ENCODE measurements around the gene CREB3L2.
"Not testable (repeated sequence)": the region's sequence is repeated elsewhere in the genome, so short reads cannot be mapped to it uniquely, and the experiment has no call there.

CREB3L2 gene

DNA sequence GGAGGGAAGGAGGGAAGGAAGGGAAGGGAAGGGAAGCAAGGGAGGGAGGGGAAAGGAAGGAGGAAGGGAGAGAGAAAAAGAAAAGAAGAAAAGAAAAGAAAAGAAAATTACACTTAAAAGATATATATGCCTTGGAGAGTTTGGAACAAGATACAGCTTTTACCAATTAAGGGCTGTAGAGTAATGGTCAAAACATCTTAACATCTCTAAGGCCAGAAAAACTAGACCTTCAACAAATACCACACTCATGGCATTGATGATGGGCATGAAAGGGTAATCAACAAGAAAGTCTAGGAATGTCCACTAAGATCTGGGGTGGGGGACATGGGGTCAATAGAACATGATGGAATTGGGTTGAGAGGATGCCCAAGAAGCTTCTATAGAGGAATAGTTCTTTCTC, 74.5 kb downstream of the CREB3L2 start:
- peaks cover 2% of the 10 kb centered on the region for H3K4me1 Mint-ChIP-seq
- DNase-seq, result no peak
- no peak overlapping the region for H3K27ac Mint-ChIP-seq
- no peaks in the 10 kb centered on the region for H3K27me3 Mint-ChIP-seq
- peaks cover 35% of the 10 kb centered on the region for H3K36me3 Mint-ChIP-seq
- CTCF ChIA-PET, result interaction anchor here (0.6 to 0.7 kb wide), 2 partner anchors 10 to 949 kb away, joined by 3 read pairs; no protein-coding TSS in a partner anchor
- H3K9me3 Mint-ChIP-seq, result no peaks in the 10 kb centered on the region
- no peak overlapping the region for H3K4me3 Mint-ChIP-seq

GRCh38 chr7:137926206-137926605, 75.7 kb downstream of the CREB3L2 start:
- H3K27me3 Mint-ChIP-seq, H3K27ac Mint-ChIP-seq, DNase-seq, CTCF ChIA-PET, H3K4me3 Mint-ChIP-seq, H3K9me3 Mint-ChIP-seq, H3K4me1 Mint-ChIP-seq: not testable (repeated sequence)
- H3K36me3 Mint-ChIP-seq, result peaks cover 37% of the 10 kb centered on the region

DNA sequence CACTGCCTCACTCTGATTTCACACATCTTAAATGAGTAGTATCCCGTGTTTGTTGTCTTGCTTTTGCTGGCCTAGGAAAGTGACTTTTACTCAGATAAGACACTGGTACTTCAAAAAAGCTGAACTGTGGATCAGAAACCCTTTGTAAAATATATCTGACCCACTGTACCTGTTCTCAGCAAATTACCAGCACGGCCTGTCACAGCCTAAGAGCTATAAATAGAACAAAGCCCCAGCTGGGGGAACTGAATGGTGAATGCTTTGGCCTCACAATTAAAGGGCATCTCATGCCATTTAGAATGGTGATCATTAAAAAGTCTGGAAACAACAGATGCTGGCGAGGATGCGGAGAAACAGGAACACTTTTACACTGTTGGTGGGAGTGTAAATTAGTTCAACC, 76.1 kb downstream of the CREB3L2 start:
- H3K27me3 Mint-ChIP-seq, result no peaks in the 10 kb centered on the region
- H3K4me3 Mint-ChIP-seq, result no peak overlapping the region
- CTCF ChIA-PET, result interaction anchor here (2.5 kb wide), 1 partner anchor 22 kb away, joined by 6 read pairs; no protein-coding TSS in a partner anchor
- H3K4me1 Mint-ChIP-seq, result peaks cover 13% of the 10 kb centered on the region
- peaks cover 41% of the 10 kb centered on the region for H3K36me3 Mint-ChIP-seq
- DNase-seq, result no peak
- no peak overlapping the region for H3K27ac Mint-ChIP-seq
- H3K9me3 Mint-ChIP-seq, result no peaks in the 10 kb centered on the region

- H3K36me3 Mint-ChIP-seq, result peaks cover 41% of the 10 kb centered on the region
These were observed 76.8 kb downstream of the CREB3L2 start for GRCh38 chr7:137925091-137925490.

GRCh38 chr7:137923380-137923779, 78.5 kb downstream of the CREB3L2 start:
- Mint-ChIP-seq H3K27me3 (no peaks in the 10 kb centered on the region), H3K36me3 (peaks cover 43% of the 10 kb centered on the region), H3K9me3 (no peaks in the 10 kb centered on the region), H3K4me1 (peaks cover 15% of the 10 kb centered on the region), H3K27ac (no peak overlapping the region), H3K4me3 (no peak overlapping the region)
- DNase-seq, result no peak
- CTCF ChIA-PET, result interaction anchor here (1.0 to 2.5 kb wide), 3 partner anchors 11 to 36 kb away, joined by 3 to 6 read pairs (median 6); no protein-coding TSS in a partner anchor

More at GRCh38 chr7:137925091-137925490, 76.8 kb downstream of the CREB3L2 start:
- no peak overlapping the region for H3K27ac Mint-ChIP-seq
- no peaks in the 10 kb centered on the region for H3K9me3 Mint-ChIP-seq
- CTCF ChIA-PET, result interaction anchor here (1.2 to 2.5 kb wide), 4 partner anchors 9 to 78 kb away, joined by 3 to 6 read pairs (median 6); no protein-coding TSS in a partner anchor
- no peak overlapping the region for H3K4me3 Mint-ChIP-seq
- no peak for DNase-seq
- H3K27me3 Mint-ChIP-seq, result no peaks in the 10 kb centered on the region
- H3K4me1 Mint-ChIP-seq, result peaks cover 15% of the 10 kb centered on the region

DNA sequence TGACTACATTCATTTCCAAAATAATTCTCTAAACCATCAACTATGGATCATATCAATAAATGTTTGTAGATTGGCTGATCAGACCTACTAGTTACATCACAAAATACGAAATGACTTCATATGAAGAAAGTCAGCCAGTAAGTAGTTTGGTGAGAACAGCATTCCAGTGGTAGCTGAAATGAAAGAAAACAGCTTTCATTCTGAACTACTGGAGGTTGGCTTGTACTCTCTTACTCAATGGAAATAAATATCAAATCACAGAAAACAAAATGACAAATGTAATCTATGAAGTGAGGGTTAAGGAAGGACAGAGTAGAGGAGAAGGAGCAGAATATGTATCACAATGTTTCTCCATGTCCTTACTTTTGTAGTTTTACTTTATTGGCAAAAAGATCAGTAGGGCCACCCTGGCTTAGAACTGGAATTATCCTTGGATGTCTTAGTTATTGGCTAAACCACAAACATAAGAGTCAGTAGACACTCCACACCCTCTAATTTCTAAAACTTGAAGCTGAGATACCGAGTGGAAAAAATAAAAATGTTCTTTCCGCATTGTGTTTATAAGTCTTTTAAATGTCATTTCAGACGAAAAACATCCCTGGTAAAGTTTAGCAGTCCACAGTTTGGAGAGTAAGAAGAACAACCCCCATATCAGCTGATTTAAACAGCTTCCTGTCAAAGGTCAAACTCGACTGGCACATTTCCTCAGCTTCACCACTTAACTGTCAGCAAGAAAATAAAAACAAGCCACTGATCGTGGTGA, 81.1 kb downstream of the CREB3L2 start:
- Mint-ChIP-seq H3K27ac (no peak overlapping the region), H3K36me3 (peaks cover 30% of the 10 kb centered on the region), H3K4me3 (no peak overlapping the region), H3K27me3 (no peaks in the 10 kb centered on the region), H3K9me3 (no peaks in the 10 kb centered on the region), H3K4me1 (peaks cover 20% of the 10 kb centered on the region)
- CTCF ChIA-PET, result interaction anchor here (1.1 to 2.3 kb wide), 2 partner anchors 18 to 79 kb away, joined by 3 to 11 read pairs; no protein-coding TSS in a partner anchor
- no peak for DNase-seq

DNA sequence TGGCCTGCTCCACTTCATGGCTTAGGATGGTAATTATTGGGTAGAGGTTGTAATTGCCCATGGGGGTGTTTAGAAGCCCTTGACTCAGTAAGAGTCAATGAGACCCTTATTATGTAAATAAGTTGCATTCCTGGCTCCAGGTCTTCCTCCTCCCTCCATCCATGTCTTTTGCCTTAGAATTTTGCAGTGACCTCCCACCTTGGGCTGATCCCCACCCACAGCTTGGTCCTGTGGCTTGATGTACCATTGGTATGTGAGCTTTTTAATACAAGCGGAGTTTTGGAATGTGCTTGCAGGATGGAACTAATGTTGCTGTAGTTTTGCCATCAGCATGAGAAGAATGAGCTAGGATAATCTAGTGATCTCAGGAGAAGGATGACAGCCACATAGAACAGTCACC, 81.9 kb downstream of the CREB3L2 start:
- Mint-ChIP-seq H3K27ac (no peak overlapping the region), H3K4me3 (no peak overlapping the region), H3K27me3 (no peaks in the 10 kb centered on the region), H3K4me1 (peaks cover 20% of the 10 kb centered on the region), H3K9me3 (no peaks in the 10 kb centered on the region), H3K36me3 (peaks cover 33% of the 10 kb centered on the region)
- CTCF ChIA-PET, result interaction anchor here (1.1 to 2.3 kb wide), 2 partner anchors 17 to 80 kb away, joined by 3 to 11 read pairs; no protein-coding TSS in a partner anchor
- no peak for DNase-seq

DNA sequence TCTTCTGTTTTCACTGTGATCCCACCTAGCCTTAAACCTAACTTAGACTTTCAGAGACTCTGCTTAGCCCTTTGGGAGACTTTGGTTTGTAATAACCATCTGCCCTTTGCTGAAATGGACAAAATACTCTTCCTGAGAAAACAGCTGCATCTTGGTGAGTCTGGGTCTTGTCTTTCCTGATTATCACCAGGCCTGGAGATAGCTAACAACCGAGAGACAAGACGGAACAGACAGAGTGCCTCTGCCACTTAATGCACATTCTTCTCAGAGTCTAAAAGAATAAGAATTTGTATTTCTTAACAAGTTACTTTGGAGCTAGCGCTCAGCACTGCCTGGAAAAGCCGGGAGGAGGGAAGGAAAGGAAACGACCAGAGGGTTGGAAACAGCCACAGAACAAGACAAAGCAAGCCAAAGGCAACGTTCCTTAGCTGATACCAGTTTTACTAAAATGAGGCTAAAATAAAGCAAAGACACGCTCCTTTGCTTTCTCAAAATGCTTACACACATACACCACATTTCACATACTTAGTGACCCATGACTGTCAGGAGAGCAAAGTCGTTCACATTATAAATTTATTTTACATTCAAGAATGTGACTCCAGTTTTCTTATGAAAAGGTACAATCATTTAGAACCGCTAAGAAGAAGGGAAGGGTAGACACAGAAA, 84.8 kb downstream of the CREB3L2 start:
- peaks cover 20% of the 10 kb centered on the region for H3K4me1 Mint-ChIP-seq
- H3K4me3 Mint-ChIP-seq, result no peak overlapping the region
- H3K27me3 Mint-ChIP-seq, result no peaks in the 10 kb centered on the region
- DNase-seq, result no peak
- H3K27ac Mint-ChIP-seq, result no peak overlapping the region
- H3K36me3 Mint-ChIP-seq, result peaks cover 33% of the 10 kb centered on the region
- H3K9me3 Mint-ChIP-seq, result no peaks in the 10 kb centered on the region
- CTCF ChIA-PET, result interaction anchor here (0.6 to 1.5 kb wide), 3 partner anchors 10 to 92 kb away, joined by 3 read pairs; no protein-coding TSS in a partner anchor

GRCh38 chr7:137916564-137916963, 85.3 kb downstream of the CREB3L2 start:
- H3K4me1 Mint-ChIP-seq, result peaks cover 15% of the 10 kb centered on the region
- no peak overlapping the region for H3K27ac Mint-ChIP-seq
- H3K4me3 Mint-ChIP-seq, result no peak overlapping the region
- no peak for DNase-seq
- H3K36me3 Mint-ChIP-seq, result peaks cover 31% of the 10 kb centered on the region
- no peaks in the 10 kb centered on the region for H3K9me3 Mint-ChIP-seq
- H3K27me3 Mint-ChIP-seq, result no peaks in the 10 kb centered on the region
- CTCF ChIA-PET, result interaction anchor here (0.5 to 0.7 kb wide), 2 partner anchors 93 to 877 kb away, joined by 3 read pairs; no protein-coding TSS in a partner anchor

DNA sequence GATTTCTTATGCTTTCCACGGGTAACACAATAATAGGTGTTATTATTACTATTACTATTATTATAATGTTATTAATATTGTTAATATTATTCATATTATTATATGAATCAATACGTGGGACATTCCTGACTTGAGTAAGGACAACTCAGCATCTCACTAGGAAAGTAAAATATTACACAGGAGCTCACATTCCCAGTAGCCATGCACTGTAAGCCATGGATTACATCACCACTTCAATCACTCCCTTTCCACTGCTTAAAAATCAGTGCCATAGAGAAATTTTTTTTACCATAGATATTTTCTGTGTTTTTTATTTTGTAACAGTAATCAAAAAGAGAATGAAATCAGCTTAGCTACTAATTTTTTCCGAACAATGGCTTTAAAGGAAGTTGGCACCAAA, 86.6 kb downstream of the CREB3L2 start:
- Mint-ChIP-seq H3K27me3 (no peaks in the 10 kb centered on the region), H3K4me1 (peaks cover 5% of the 10 kb centered on the region), H3K27ac (no peak overlapping the region), H3K4me3 (no peak overlapping the region), H3K9me3 (no peaks in the 10 kb centered on the region), H3K36me3 (peaks cover 22% of the 10 kb centered on the region)
- CTCF ChIA-PET, result interaction anchor here (0.9 to 1.6 kb wide), 4 partner anchors 10 to 823 kb away, joined by 3 to 5 read pairs (median 3); no protein-coding TSS in a partner anchor
- DNase-seq, result no peak

GRCh38 chr7:137913985-137914384, 87.9 kb downstream of the CREB3L2 start:
- CTCF ChIA-PET, result interaction anchor here (1.2 to 1.6 kb wide), 3 partner anchors 8 to 95 kb away, joined by 3 to 5 read pairs (median 3); no protein-coding TSS in a partner anchor
- H3K27ac Mint-ChIP-seq, result no peak overlapping the region
- H3K36me3 Mint-ChIP-seq, result peaks cover 29% of the 10 kb centered on the region
- H3K4me3 Mint-ChIP-seq, result no peak overlapping the region
- no peak for DNase-seq
- no peaks in the 10 kb centered on the region for H3K9me3 Mint-ChIP-seq
- H3K27me3 Mint-ChIP-seq, result no peaks in the 10 kb centered on the region
- peaks cover 5% of the 10 kb centered on the region for H3K4me1 Mint-ChIP-seq

DNA sequence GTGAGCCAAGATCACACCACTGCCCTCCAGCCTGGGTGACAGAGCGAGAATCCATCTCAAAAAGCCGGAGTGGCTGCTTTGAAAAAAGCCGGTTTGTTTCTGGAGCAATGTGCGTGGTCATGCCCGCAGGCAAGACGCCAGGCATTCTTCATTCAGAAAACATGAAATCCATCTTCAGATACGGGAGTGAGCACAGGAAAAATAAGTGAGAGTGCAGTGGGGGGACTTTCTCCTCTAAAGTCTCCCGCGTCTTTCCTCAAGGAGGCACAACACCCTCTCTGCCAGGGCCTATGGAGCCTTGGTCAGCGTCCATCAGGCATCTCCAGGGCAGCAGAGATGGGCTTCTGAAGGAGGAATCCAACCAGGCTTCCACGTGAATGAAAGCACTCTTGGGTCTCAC, 92.8 kb downstream of the CREB3L2 start:
- CTCF ChIA-PET, result no interaction called here
- peaks cover 47% of the 10 kb centered on the region for H3K36me3 Mint-ChIP-seq
- DNase-seq, result no peak
- H3K27me3 Mint-ChIP-seq, result no peaks in the 10 kb centered on the region
- no peaks in the 10 kb centered on the region for H3K9me3 Mint-ChIP-seq
- no peak overlapping the region for H3K4me3 Mint-ChIP-seq
- H3K4me1 Mint-ChIP-seq, result no peaks in the 10 kb centered on the region
- no peak overlapping the region for H3K27ac Mint-ChIP-seq

DNA sequence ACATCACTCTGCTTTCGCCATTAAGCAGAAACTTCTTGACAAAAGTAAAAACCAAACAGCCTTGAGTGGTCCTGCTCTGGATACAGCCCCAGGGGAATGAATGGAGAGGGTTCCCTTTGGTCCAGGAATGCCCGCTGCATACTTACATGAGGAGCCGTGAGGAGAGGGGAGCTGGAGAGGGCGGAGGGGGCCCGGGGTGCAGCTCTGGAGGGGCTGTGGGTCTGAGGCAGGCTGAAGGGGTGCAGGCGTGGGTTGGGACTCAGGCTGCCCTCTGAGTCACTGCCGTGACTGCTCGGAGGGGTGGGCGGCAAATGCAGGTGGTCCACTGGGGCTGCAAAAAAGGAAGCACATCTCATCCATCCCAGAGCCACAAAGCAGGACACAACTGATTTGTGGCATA, 93.8 kb downstream of the CREB3L2 start:
- CTCF ChIA-PET, result interaction anchor here (9.2 kb wide), 1 partner anchor 98 kb away, joined by 266 read pairs; the partner anchor contains the start of gene CREB3L2
- H3K4me3 Mint-ChIP-seq, result no peak overlapping the region
- H3K9me3 Mint-ChIP-seq, result no peaks in the 10 kb centered on the region
- H3K36me3 Mint-ChIP-seq, result peaks cover 47% of the 10 kb centered on the region
- no peaks in the 10 kb centered on the region for H3K27me3 Mint-ChIP-seq
- no peak overlapping the region for H3K27ac Mint-ChIP-seq
- no peak for DNase-seq
- H3K4me1 Mint-ChIP-seq, result peaks cover 5% of the 10 kb centered on the region

DNA sequence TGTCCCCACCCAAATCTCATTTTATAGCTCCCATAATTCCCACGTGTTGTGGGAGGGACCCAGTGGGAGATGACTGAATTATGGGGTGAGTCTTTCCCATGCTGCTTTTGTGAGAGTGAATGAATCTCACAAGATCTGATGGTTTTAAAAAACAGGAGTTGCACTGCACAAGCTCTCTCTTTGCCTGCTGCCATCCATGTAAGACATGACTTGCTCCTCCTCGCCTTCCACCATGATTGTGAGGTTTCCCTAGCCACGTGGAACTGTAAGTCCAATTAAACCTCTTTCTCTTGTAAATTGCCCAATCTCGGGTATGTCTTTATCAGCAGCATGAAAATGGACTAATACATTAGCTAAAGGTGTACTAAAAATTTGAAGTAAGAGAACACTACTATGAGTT, 95.2 kb downstream of the CREB3L2 start:
- peaks cover 41% of the 10 kb centered on the region for H3K36me3 Mint-ChIP-seq
- not testable (repeated sequence) for H3K27me3 Mint-ChIP-seq, H3K27ac Mint-ChIP-seq, H3K9me3 Mint-ChIP-seq, H3K4me3 Mint-ChIP-seq, DNase-seq, H3K4me1 Mint-ChIP-seq
- CTCF ChIA-PET, result interaction anchor here (1.0 to 9.2 kb wide), 4 partner anchors 18 to 110 kb away, joined by 3 to 266 read pairs (median 4); partner anchors contain the start of gene CREB3L2
